Activated T-cell treated with anti-CD3 and anti-CD28 coated beads, Interleukin-2, amount 50 U/mL, for 72 hours (primary cell): ENCODE results near the gene GARNL3. TPM values are rescaled to one million over a fixed set of nuclear protein-coding genes. Genes with fewer than 3 reads are reported as not detected.

ENCODE experiments used
- ATAC-seq, 2 donors: fragments of 150-1000 bp; cut with Tn5 transposase; replicated peaks in 1 of 2; 2 replicates each; pipeline ENCODE4 v1.10.0; 2021; ENCODE audit warnings: moderate library complexity in 2 of 2, mild to moderate bottlenecking in 1 of 2
- DNase-seq, 2 donors: peaks; one replicate each; pipeline ENCODE4 v3.0.0; 2021 to 2022; ENCODE audit warnings: mixed read lengths in 1 of 2
- H3K27ac Mint-ChIP-seq: one replicate; pipeline ENCODE4 v1.8.0; 2022; ENCODE audit warnings: mild to moderate bottlenecking, moderate library complexity, mixed read lengths
- H3K27me3 Mint-ChIP-seq: one replicate; pipeline ENCODE4 v1.8.0; 2022; ENCODE audit warnings: low read depth, mixed read lengths
- H3K36me3 Mint-ChIP-seq, 2 donors: one replicate each; pipeline ENCODE4 v1.8.0; 2022; ENCODE audit warnings: mixed read lengths in 2 of 2, mild to moderate bottlenecking in 1 of 2; ENCODE audit not compliant: insufficient read depth in 2 of 2
- H3K4me1 Mint-ChIP-seq: one replicate; pipeline ENCODE4 v1.8.0; 2022; ENCODE audit warnings: low read depth, mixed read lengths
- H3K4me3 Mint-ChIP-seq, 2 donors: one replicate each; pipeline ENCODE4 v1.8.0; 2022; ENCODE audit warnings: mild to moderate bottlenecking in 2 of 2, mixed read lengths in 2 of 2, moderate library complexity in 2 of 2
- H3K9me3 Mint-ChIP-seq, 2 donors: one replicate each; pipeline ENCODE4 v1.8.0; 2022; ENCODE audit warnings: mixed read lengths in 2 of 2
- total RNA-seq, 2 donors: library from RNA; stranded (reverse); gene quantifications; one replicate each; pipeline ENCODE4 v1.2.3, GENCODE V29; 2022

The GARNL3 gene
- total RNA-seq, 2 donors from 2014 or later: 2.2 to 4.7 TPM

DNA sequence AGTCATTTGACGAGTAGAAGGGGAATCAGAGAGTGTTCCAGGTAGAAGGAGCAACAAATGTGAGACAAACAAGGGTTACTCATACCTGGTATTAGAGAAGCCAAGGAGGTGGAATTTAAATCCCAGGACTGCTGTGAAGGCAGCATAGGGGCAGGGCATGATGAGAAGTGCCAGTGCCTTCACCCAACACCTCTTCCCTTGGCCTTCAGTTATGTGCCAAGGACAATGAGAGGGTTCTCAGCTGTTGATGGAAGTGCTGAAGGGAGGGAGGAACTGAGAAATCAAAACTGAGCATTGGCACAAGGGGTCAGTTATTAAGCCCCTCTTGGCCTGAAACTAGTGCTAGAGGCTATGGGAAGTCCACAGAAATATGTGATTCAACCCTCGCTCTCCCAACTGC lies 50.3 kb downstream of the GARNL3 start:
- DNase-seq: no peak
- no peaks in the 10 kb centered on the region for H3K9me3 Mint-ChIP-seq
- no peak overlapping the region for H3K27ac Mint-ChIP-seq
- no peak for ATAC-seq
- H3K4me3 Mint-ChIP-seq: no peak overlapping the region
- peaks cover 15% of the 10 kb centered on the region for H3K4me1 Mint-ChIP-seq
- H3K36me3 Mint-ChIP-seq: peaks cover 0 to 2% of the 10 kb centered on the region in 2 donors
- peaks cover 40% of the 10 kb centered on the region for H3K27me3 Mint-ChIP-seq

- Mint-ChIP-seq H3K36me3 (peaks cover 0 to 2% of the 10 kb centered on the region in 2 donors), H3K27me3 (peaks cover 36% of the 10 kb centered on the region), H3K4me3 (peak overlapping the region; percentile 16 to 27), H3K4me1 (peaks cover 15% of the 10 kb centered on the region), H3K9me3 (no peaks in the 10 kb centered on the region), H3K27ac (peak overlapping the region; percentile 20)
- ATAC-seq (peak; percentile 84 to 97), DNase-seq (peak in 1 of 2 donors; percentile 9)
Measured at GRCh38 chr9:127316586-127317323, 52.2 kb downstream of the GARNL3 start.

GRCh38 chr9:127318651-127319167 lies 54.1 kb downstream of the GARNL3 start:
- H3K4me1 Mint-ChIP-seq: peaks cover 15% of the 10 kb centered on the region
- peaks cover 0 to 2% of the 10 kb centered on the region in 2 donors for H3K36me3 Mint-ChIP-seq
- H3K27ac Mint-ChIP-seq: no peak overlapping the region
- peaks cover 31% of the 10 kb centered on the region for H3K27me3 Mint-ChIP-seq
- H3K4me3 Mint-ChIP-seq: no peak overlapping the region
- no peak for ATAC-seq
- no peak for DNase-seq
- H3K9me3 Mint-ChIP-seq: no peaks in the 10 kb centered on the region

- no peak overlapping the region for H3K27ac Mint-ChIP-seq
- peaks cover 15% of the 10 kb centered on the region for H3K4me1 Mint-ChIP-seq
- H3K27me3 Mint-ChIP-seq: peaks cover 34% of the 10 kb centered on the region
- no peaks in the 10 kb centered on the region for H3K9me3 Mint-ChIP-seq
- peaks cover 0 to 2% of the 10 kb centered on the region in 2 donors for H3K36me3 Mint-ChIP-seq
- no peak for DNase-seq
- ATAC-seq: no peak
- H3K4me3 Mint-ChIP-seq: no peak overlapping the region
Measured at GRCh38 chr9:127319366-127320114, 55.0 kb downstream of the GARNL3 start.

DNA sequence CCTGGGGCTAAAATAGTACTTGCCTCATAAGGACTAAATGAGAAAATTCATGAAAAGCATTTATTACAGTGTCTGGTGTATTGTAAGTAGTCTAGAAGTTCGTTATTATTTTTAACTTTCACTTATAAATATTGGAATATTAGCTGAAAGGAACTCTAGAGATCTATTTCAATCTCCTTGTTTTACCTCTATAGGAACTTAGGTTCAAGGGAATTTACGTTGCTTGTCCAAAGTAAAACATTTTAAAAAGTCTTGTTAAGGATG lies 55.5 kb downstream of the GARNL3 start:
- ATAC-seq (no peak), DNase-seq (no peak)
- Mint-ChIP-seq H3K27me3 (peaks cover 38% of the 10 kb centered on the region), H3K36me3 (peaks cover 0 to 2% of the 10 kb centered on the region in 2 donors), H3K9me3 (no peaks in the 10 kb centered on the region), H3K27ac (no peak overlapping the region), H3K4me3 (no peak overlapping the region), H3K4me1 (peaks cover 15% of the 10 kb centered on the region)

DNA sequence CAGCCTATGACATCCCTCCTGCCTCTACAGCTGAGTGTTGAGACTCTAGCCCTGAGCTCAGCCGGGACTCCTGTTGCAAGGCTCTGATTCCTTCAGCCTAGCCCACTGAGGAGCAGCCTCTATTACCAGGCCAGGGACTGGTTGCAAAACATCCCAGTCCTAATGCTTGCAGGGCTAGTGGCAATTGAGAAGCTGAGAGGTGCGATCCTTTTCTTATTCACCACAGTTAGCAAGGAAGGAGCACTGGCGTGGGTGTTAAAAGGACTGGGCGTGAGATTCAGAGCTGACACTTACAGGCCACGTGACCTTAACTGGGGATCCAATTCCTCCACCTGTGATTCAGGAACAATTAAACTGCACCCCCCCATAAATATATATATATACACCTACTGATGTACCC lies 58.8 kb downstream of the GARNL3 start:
- Mint-ChIP-seq H3K27me3 (peaks cover 22% of the 10 kb centered on the region), H3K27ac (no peak overlapping the region), H3K36me3 (no peaks in the 10 kb centered on the region), H3K4me1 (no peaks in the 10 kb centered on the region), H3K4me3 (no peak overlapping the region), H3K9me3 (no peaks in the 10 kb centered on the region)
- DNase-seq: no peak
- no peak for ATAC-seq

DNA sequence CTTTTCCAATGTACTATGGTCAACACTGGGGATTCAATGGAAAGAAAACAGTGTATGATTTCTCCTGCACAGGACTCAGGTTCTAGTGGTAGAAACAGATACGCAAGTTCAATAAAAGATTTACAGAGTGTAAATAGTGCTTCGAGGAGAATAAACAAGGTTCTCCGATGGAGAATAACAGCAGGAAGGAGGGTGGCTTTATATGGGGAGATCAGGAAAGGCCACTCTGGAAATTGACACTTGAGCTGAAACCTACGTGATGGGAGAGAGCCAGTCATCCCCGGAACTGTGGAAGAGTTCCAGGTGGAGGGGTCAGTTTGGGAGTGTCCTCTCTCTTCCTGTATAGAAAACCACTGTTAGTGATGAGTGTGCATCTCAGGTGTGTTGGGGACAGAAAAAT lies 65.9 kb downstream of the GARNL3 start:
- DNase-seq: no peak
- Mint-ChIP-seq H3K4me3 (no peak overlapping the region), H3K4me1 (no peaks in the 10 kb centered on the region), H3K27ac (no peak overlapping the region), H3K36me3 (no peaks in the 10 kb centered on the region), H3K9me3 (no peaks in the 10 kb centered on the region), H3K27me3 (peaks cover 34% of the 10 kb centered on the region)
- ATAC-seq: no peak

DNA sequence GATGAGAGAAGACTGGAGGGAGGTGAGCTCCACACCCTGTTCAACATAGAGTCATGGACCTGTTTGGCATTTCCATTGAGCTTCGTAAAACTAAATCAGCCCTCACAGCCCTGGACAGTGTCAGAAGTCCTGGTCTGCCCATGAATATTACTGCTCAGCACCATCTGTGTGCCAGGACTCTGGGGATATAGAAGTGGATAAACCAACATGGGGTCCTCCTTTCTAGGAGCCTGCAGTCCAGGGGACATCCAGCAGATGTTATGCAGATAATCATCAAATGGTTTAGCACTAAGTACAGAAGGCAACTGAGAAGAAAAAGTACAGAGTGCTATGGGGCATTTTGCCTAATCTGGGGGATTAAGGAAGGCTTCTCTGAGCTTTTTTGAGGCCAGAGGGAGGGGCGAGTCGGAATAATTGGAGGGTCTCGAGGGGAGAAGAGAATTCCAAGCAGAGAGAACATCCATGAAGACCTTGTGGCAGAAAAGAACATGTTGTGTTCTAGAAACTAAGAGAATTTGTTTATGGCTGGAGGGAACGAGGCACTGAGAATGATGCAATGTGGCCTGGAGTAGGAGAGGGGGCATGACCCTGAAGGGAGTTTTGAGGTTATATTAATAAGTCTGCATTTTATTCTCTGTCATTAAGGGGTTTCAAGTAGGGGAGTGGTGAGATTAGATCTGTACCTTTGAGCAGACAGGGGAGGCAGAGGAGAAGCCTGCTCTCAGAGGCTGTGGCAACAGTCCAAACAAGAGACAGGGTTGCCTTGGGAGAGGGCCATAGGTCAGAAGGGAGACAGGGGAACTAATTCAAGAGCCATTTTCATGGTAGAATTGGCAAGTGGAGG lies 68.9 kb downstream of the GARNL3 start:
- DNase-seq (no peak), ATAC-seq (no peak)
- Mint-ChIP-seq H3K4me3 (no peak overlapping the region), H3K27me3 (peaks cover 29% of the 10 kb centered on the region), H3K4me1 (no peaks in the 10 kb centered on the region), H3K27ac (no peak overlapping the region), H3K9me3 (no peaks in the 10 kb centered on the region), H3K36me3 (no peaks in the 10 kb centered on the region)

DNA sequence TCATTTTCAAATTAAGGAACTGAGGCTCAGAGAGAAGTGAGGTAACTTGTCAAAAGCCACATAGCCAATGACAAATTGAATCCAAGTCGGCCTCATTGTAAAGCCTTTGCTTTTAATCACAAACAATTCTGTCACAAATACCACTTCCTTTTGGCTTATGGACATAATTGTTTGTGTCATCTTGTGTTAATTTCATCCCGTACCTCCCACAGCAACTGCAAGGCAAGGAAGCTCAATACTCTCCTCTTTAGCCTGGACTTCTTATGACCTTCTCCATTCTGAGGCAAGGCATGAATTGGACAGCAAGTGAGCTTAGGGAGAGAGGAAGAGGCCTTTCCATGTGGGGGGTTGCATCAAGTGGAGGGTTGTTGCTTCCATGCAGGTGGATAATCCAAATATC lies 70.2 kb downstream of the GARNL3 start:
- no peaks in the 10 kb centered on the region for H3K4me1 Mint-ChIP-seq
- DNase-seq: no peak
- H3K27ac Mint-ChIP-seq: no peak overlapping the region
- no peaks in the 10 kb centered on the region for H3K36me3 Mint-ChIP-seq
- ATAC-seq: no peak
- H3K4me3 Mint-ChIP-seq: no peak overlapping the region
- peaks cover 29% of the 10 kb centered on the region for H3K27me3 Mint-ChIP-seq
- H3K9me3 Mint-ChIP-seq: no peaks in the 10 kb centered on the region

GRCh38 chr9:127336086-127336485 lies 71.5 kb downstream of the GARNL3 start:
- no peaks in the 10 kb centered on the region for H3K36me3 Mint-ChIP-seq
- H3K27me3 Mint-ChIP-seq: peaks cover 31% of the 10 kb centered on the region
- ATAC-seq (no peak), DNase-seq (no peak)
- no peak overlapping the region for H3K27ac Mint-ChIP-seq
- H3K4me1 Mint-ChIP-seq: no peaks in the 10 kb centered on the region
- H3K9me3 Mint-ChIP-seq: no peaks in the 10 kb centered on the region
- no peak overlapping the region for H3K4me3 Mint-ChIP-seq

DNA sequence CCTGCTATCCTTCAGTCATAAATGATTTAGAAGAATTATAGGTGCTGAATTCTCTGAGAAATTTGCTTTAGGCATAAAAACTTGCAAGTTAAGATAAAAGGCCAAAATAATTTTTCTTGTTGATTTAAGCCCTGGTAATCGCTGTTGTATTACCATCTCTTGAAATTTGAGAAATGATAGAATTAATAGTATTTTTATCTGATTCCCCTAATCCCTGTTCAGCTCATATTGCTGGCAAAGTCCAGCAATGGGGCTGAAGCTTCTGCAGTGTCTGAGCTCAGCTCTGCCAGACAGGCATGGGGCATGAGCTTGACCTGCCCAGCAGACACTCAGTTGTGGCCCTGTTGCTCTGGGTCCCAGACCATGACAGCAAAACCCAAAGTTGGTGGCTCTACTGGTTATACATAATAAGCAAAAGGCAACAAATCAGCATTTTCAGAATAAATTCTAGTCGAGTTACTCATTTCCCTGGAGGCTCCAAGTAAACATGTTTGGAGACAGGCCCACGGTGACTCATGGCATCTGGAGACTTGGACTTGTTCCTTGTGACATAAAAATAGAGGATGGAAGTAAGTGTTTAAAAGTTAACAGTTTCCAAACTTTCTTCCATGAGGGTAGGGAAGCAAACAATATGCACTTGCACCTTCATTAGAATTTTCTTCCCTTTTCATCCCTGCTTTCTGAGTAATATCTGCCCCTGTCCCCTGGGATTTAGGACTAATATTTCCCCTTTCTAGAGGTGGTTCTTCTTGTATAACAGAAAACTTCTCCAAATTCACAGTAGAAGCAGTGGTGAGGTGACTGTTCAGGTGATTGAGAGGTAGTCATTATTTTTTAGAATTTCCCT lies 72.2 kb downstream of the GARNL3 start:
- H3K4me1 Mint-ChIP-seq: no peaks in the 10 kb centered on the region
- H3K27me3 Mint-ChIP-seq: peaks cover 32% of the 10 kb centered on the region
- H3K9me3 Mint-ChIP-seq: no peaks in the 10 kb centered on the region
- H3K27ac Mint-ChIP-seq: no peak overlapping the region
- ATAC-seq (no peak), DNase-seq (no peak)
- no peaks in the 10 kb centered on the region for H3K36me3 Mint-ChIP-seq
- H3K4me3 Mint-ChIP-seq: no peak overlapping the region

DNA sequence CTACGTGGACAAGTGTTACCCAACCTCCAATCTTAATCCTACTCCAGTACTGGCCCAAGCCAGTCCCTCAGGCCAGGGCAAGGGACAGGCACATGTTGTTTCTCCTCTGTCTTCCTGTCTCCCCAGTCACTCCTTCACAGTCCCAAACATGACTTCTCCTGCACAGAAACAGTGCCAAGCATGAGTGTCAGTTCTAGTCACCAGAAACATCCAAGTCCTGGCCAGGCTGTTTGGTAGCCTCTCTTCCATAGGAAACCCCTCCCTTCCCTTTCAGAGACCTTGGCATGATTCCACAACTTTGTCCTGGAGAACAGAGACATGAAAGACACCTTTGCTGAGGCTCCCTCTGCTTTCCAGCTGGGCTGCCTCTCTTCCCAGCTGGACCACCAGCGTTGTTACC lies 76.1 kb downstream of the GARNL3 start:
- no peak overlapping the region for H3K4me3 Mint-ChIP-seq
- DNase-seq (no peak), ATAC-seq (no peak)
- H3K4me1 Mint-ChIP-seq: no peaks in the 10 kb centered on the region
- H3K36me3 Mint-ChIP-seq: no peaks in the 10 kb centered on the region
- peaks cover 16% of the 10 kb centered on the region for H3K27me3 Mint-ChIP-seq
- H3K27ac Mint-ChIP-seq: no peak overlapping the region
- H3K9me3 Mint-ChIP-seq: no peaks in the 10 kb centered on the region
